HG03108 (cell line): Measurements from ENCODE around the gene SIAH2.
A peak's percentile ranks its signal among the peaks of the same experiment; 100 is the strongest.

Experiments
- ATAC-seq: cut with Tn5 transposase; IDR thresholded peaks from one replicate; pipeline ENCODE4 v1.9.1; 2021; ENCODE audit warnings: moderate library complexity; ENCODE audit not compliant: unreplicated experiment

Gene SIAH2

GRCh38 chr3:150775001-150775599 lies 12.1 kb upstream of the SIAH2 start:
- no peak for ATAC-seq

GRCh38 chr3:150773616-150774192 lies 10.7 kb upstream of the SIAH2 start:
- ATAC-seq = no peak

DNA sequence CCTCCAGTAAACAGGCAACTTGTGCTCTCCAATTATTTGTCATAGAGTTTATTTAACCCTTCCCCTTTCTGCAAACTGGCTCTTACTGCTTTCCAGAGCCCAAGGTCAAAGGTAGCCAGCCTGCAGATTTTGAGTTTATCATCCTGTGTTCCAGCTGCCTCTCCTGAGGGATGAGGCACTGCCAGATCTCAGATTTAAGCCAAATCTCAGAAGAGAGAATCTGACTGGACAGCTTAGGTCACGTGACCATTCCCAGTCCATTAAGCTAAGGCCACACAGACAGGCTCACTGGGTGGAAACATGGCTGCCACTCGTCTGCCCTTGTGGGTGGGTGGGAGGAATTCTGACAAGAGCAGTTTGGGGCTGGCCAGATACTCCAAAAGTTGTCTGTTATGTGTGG lies 8.6 kb upstream of the SIAH2 start:
- ATAC-seq = no peak

- ATAC-seq = no peak
Observed at GRCh38 chr3:150770681-150771080, 7.7 kb upstream of the SIAH2 start.

DNA sequence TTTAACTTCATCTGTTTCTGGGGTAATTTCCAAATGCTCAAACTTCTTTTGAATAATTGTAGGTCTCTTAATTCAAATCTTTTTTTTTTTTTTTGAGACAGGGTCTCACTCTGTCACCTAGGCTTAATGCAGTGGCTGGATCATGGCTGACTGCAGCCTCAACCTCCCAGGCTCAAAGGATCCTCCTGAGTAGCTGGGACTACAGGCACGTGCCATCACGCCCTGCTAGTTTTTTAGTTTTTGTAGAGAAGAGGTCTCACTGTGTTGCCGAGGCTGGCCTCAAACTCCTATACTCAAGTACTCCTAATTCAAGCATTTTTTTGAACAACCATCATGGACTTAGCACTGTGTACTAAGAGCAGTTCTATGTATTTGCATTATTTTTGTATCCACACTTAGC lies 3.8 kb upstream of the SIAH2 start:
- no peak for ATAC-seq

- ATAC-seq = no peak
Observed at GRCh38 chr3:150765949-150766720, 3.2 kb upstream of the SIAH2 start.

DNA sequence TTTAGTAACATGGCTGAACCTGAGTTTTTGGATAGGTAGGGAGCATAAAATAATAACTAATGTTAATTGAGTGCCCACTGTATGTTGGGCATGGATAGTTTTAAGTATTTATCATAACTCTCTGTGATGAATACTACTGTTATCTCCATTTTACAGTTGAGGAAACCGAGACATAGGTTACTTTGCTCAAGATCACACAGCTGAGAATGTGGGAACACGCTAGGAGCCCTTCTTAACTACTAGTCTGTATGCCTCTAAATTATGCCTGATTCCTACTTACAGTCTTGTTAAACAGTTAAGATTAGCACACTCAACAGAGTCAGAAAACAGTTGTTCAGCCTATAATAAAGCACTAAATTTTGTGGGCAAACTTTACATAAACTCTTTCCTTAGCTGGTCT lies 2.0 kb upstream of the SIAH2 start:
- no peak for ATAC-seq

DNA sequence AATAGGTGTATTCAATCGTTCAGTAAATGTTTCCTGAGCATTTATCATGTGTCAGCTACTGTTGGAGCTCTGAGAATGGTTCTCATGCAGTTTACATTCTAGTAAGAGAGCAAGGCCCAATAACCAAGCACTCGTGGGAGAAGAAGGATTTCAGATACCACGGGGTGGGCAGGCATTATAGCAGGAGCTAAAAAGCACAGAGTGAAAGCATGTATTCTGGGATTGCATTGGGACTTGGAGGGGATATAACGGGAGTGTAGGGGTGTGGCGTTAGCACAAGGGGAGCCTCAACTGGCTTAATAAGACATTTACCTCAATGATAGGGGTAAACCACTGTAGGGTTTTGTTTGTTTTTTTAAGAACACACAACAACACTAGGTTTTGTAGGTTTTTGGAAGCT lies 1.6 kb upstream of the SIAH2 start:
- ATAC-seq = no peak

GRCh38 chr3:150763841-150764483 lies 993 bp upstream of the SIAH2 start:
- ATAC-seq = peak; percentile 20

GRCh38 chr3:150762662-150763121 lies 277 bp downstream of the SIAH2 start:
- ATAC-seq = no peak

DNA sequence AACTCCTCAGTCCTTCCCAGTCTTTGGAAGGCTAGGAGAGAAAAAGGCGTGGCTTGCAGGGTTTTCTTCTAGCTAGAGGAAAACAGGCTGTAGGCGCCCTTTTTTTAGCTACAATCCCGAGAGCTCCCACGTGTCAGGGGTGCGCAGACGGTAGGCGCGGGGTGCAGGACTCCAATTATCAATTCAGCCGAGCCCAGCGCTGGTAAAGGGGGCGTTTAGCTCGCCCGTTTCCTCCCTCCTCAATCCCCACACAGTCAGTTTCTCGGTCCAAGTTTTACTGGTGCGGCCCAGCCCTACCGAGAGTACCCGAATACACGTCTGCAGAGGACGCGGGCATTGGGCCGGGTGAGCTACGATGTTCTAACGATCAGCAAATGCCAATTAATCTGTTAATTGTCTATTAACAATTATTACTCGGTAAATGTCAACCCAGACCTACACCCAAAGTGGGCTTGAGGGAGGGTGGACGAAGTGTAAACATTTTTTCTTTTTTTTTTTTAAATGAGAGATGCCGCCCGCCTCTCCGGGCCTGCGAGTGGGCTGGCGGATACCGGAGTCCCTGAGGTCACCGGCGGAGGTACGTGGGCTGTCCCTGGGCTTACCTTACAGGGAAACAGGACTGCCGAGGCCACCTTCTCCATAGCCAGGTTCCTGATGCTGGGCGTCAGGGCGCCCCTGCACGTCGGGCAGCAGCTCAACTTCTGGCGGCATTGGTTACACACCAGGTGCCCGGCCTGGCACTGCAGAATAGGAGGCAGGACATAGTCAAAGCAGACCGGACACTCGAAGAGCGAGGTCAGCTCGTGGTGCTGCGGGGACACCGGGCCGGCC lies 923 bp downstream of the SIAH2 start:
- ATAC-seq = no peak

DNA sequence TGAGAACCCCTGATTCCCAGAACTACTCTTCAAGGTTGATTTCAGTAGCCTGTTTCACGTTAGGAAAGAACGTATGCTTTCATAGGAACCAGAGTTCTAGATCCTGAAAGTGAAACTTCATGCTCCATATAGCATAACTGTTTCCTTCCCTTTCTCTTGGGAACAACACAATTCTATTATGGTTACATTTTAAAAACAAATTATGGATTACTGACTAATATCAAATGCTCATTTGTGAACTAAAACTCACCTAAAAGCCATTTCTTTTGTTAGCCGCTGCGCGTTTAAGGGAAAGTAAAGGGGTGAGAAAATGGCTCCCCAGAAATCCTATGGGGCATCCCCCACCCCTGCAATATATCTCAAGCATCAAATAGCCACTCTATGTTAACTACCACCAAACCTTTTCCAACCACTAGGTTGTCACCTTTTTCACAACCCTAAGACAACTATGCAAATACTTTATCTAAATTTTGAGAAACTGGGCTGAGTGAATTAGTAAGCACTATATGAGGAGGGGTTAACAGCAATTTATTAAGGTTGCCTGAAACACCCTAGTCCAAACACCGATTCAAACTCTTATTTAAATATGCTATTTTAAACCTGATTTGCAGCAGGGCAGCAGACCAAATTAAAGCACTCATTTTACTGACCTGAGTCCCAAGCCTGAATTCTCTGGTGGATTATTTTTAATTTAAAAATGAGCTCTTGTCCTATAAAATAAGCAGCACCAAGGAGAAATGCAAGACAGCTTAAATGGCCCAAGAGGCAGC lies 2.4 kb downstream of the SIAH2 start:
- ATAC-seq = peak; percentile 18

DNA sequence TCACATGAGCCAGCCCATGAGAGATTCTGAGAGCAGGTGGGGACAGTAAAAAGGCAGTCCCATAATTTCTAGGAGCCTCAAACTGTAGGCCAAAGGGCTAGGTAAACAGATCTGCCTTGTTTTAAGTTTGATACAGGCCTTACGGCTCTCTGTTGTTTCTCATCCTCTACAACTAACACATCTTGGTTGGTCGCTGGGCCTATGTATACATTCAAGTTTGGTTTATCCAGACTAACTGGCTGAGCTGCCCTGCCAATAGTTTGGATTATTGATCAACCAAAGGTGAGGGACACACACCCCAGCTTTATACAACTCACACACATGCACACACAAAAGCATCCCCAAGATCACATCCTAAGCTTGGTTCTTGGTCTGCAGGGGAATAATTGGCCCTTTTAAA lies 3.0 kb downstream of the SIAH2 start:
- no peak for ATAC-seq

DNA sequence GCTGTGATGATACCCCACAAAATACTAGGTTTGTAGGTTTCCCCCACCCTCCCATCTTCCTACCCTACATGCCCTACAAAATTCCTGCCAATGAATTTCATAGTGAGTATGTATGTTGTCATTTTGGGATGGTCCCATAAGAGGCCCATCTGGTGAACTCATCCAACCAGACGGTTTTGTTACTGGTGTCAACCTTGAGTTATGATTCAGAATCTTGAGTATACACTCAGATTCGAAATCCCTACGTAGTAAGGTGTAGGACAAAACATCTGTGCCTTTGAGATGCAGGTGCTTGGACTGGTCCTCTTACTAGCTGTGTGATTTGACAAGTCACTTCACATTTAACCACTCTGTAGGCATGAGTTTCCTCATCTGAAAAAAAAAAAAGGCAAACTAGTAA lies 3.6 kb downstream of the SIAH2 start:
- no peak for ATAC-seq

DNA sequence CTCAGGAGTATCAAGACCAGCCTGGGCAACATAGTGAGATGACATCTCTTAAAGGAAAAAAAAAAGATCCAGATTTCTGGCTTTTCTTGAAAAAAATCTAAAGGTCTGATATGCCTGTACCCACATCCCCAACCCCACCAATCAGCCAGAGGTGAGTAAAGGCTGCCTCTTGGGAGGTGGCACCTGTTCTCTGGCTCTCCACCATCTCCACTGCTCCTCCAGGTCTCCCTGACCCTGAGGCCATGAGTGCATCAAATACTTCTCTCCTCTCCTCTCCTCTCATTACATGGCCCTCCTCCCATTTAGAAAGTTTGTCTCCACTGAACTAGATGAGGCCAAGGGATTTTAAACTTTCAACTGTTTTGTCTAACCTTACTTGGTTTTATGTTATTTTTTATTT lies 5.2 kb downstream of the SIAH2 start:
- no peak for ATAC-seq

DNA sequence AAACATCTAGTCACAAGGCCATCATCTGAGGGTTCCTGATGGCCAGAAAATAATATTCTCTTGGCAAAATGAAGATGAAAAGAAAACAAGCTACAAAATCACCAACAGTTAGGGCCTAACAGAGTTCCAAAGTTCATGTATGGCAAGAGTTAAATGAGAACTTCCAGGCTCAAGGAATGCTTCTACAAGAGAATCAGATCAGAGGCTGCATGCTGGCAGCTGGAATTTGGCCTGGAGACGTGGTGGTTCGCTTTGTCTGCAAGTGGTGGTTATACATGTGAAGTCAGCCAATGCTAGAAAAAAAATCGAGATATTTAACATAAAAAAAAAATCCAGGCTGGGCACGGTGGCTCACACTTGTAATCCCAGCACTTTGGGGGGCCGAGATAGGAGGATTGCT lies 5.6 kb downstream of the SIAH2 start:
- no peak for ATAC-seq

GRCh38 chr3:150756491-150757059 lies 6.4 kb downstream of the SIAH2 start:
- no peak for ATAC-seq

- ATAC-seq = no peak
Observed at GRCh38 chr3:150755902-150756301, 7.1 kb downstream of the SIAH2 start.

DNA sequence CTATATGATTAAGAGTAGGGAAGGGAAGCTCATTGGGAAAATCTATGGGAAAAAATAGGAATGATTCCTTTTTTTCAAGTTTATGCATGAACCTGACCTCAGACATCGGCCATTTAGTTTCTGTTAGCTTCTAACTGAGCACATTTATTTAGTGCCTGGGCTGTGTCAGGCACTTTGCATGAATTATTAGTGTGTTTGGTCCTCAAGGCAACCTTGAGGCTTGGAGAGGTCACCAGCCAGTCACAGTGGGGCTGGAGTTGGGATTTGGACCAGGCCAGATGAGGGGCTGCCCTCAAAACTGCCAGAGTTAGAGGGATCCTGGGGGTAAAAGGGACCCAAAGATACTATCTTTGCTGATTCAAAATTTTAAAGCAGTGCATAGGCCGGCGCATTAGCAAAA lies 8.1 kb downstream of the SIAH2 start:
- no peak for ATAC-seq

GRCh38 chr3:150751781-150752263 lies 11.1 kb downstream of the SIAH2 start:
- no peak for ATAC-seq
